22Rv1 (cell line): ENCODE data around the gene OGDH.

Source experiments
- ZFX ChIP-seq: fragments of 450-650 bp; IDR thresholded peaks from 2 replicates; pipeline ENCODE4 v1.6.1; 2017; ENCODE audit warnings: antibody characterized with exemption, borderline replicate concordance
- TF ChIP-seq, protein P1 (sequence below): fragments of 450-650 bp; IDR thresholded peaks from 2 replicates; pipeline ENCODE4 v1.5.1; 2017; ENCODE audit warnings: mild to moderate bottlenecking

DNA sequence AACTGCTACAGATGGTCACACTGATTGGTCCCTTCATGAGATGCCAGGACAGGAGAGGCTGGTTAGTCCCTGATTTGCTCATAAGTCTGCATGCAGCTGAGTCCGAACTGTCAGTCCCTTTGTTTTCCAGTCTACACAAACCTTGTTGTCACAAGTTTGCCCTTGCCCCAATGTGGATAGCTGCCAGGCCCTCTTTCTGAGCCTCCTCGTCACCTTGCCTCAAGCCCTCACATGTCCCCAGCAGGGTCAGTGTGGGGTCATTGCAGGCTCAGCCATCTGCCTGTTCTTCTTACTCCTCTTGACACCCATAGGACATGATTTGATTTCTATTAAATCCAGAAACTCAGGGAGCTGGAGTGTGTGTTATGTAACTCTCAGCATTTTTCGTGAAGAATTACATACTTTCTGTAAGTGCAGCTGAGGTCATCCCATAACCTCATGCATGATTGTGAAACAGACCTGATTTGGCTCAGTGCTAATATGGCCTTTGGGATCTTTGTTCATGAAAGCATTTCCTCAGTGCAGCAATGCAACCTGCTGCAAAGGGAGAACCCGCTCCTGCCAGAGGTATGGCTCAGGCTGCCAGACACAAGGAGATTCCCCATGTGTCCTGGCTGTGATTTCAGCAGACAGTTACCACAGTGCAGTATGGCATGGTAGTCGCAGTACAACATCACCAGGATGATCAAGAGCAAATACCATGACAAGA lies 72.2 kb downstream of the OGDH start:
- TF ChIP-seq, protein P1, sequence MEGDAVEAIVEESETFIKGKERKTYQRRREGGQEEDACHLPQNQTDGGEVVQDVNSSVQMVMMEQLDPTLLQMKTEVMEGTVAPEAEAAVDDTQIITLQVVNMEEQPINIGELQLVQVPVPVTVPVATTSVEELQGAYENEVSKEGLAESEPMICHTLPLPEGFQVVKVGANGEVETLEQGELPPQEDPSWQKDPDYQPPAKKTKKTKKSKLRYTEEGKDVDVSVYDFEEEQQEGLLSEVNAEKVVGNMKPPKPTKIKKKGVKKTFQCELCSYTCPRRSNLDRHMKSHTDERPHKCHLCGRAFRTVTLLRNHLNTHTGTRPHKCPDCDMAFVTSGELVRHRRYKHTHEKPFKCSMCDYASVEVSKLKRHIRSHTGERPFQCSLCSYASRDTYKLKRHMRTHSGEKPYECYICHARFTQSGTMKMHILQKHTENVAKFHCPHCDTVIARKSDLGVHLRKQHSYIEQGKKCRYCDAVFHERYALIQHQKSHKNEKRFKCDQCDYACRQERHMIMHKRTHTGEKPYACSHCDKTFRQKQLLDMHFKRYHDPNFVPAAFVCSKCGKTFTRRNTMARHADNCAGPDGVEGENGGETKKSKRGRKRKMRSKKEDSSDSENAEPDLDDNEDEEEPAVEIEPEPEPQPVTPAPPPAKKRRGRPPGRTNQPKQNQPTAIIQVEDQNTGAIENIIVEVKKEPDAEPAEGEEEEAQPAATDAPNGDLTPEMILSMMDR = no peak
- no peak for TF ChIP-seq ZFX
